ENCODE measurements around the gene GRID2.

The GRID2 gene

GRCh38 chr4:93478805-93479204 lies 1175.0 kb downstream of the GRID2 start:
- no peak for TF ChIP-seq ZFX (IDR thresholded peaks at IDR 0.05; ENCODE audit: borderline replicate concordance)
- TF ChIP-seq CTCF (IDR thresholded peaks at IDR 0.05) = no peak
- no peak overlapping the region for H3K27ac ChIP-seq

DNA sequence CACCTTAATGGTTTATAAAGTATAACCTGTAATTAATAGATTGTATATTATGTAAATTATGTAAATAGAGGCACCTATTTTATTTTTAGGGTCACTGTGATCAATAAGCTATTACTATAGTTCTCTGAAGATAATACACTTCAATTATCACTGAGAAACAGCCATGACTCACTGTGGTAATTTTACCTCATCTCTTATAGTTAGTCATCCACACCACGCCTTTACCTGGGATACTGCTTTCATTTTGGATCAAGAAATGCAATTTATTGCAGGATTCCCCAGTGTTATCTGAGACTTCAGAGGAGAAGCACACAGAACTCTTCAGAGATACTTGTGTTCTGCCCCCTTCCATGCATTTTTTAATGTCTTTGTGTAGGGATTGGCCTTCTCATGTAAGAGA lies 1176.7 kb downstream of the GRID2 start:
- H3K27ac ChIP-seq = no peak overlapping the region
- TF ChIP-seq ZFX (IDR thresholded peaks at IDR 0.05; ENCODE audit: borderline replicate concordance) (no peak), CTCF (IDR thresholded peaks at IDR 0.05) (no peak)

DNA sequence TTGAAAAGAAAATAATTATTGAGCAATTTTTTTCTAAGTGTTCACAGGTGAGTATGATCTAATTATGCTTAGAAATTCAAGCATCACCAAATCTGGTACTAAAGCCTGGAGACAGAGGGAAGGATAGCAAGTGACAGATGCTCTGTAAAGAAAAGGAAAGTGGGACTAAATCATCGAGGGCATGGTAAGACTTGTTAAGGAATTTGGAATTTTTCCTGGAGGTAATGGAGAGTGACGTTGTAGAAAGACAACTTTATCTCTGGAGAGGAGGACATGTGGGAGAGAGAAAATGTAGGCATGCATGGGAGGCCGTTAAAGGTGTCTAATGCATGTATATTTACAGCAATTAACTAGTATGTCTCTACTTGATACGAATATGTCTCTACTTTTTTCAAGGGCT lies 1191.6 kb downstream of the GRID2 start:
- H3K27ac ChIP-seq = no peak overlapping the region
- no peak for TF ChIP-seq CTCF (IDR thresholded peaks at IDR 0.05)
- no peak for TF ChIP-seq ZFX (IDR thresholded peaks at IDR 0.05; ENCODE audit: borderline replicate concordance)

GRCh38 chr4:93501244-93501643 lies 1197.5 kb downstream of the GRID2 start:
- H3K27ac ChIP-seq = no peak overlapping the region
- no peak for TF ChIP-seq ZFX (IDR thresholded peaks at IDR 0.05; ENCODE audit: borderline replicate concordance)
- TF ChIP-seq CTCF (IDR thresholded peaks at IDR 0.05) = no peak

GRCh38 chr4:93501946-93502345 lies 1198.2 kb downstream of the GRID2 start:
- TF ChIP-seq ZFX (IDR thresholded peaks at IDR 0.05; ENCODE audit: borderline replicate concordance) = no peak

GRCh38 chr4:93502991-93503390 lies 1199.2 kb downstream of the GRID2 start:
- H3K27ac ChIP-seq = no peak overlapping the region
- no peak for TF ChIP-seq CTCF (IDR thresholded peaks at IDR 0.05)
- no peak for TF ChIP-seq ZFX (IDR thresholded peaks at IDR 0.05; ENCODE audit: borderline replicate concordance)

More at GRCh38 chr4:93501946-93502345, 1198.2 kb downstream of the GRID2 start:
- H3K27ac ChIP-seq = no peak overlapping the region

DNA sequence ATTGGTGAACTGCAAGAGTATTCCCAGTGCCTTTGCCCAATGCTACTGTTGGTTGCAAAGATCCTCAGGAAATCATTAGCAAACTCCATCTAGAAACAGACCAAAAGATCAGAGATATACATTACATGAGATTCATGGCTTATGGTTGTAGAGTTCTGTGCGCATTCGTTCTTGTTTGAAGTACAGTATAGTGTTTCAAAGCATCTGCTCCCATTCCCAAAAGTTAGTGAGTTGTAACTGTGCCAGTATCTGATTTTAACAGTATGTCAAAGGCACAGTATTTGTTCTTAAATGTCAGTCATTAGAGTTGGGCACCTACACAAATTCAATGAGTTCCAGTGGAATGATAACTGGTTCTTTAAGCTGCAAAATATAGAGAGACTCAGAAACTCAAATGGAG lies 1210.1 kb downstream of the GRID2 start:
- TF ChIP-seq CTCF (IDR thresholded peaks at IDR 0.05) = no peak
- TF ChIP-seq ZFX (IDR thresholded peaks at IDR 0.05; ENCODE audit: borderline replicate concordance) = no peak
- H3K27ac ChIP-seq = no peak overlapping the region

- no peak overlapping the region for H3K27ac ChIP-seq
- TF ChIP-seq ZFX (IDR thresholded peaks at IDR 0.05; ENCODE audit: borderline replicate concordance) (no peak), CTCF (IDR thresholded peaks at IDR 0.05) (no peak)
These were observed 1211.4 kb downstream of the GRID2 start for GRCh38 chr4:93515208-93515607.
